Activated CD8-positive, alpha-beta T cell treated with anti-CD3 and anti-CD28 coated beads for 36 hours (primary cell): ENCODE measurements around the gene EML1. TPM values are rescaled to one million over a fixed set of nuclear protein-coding genes. Genes with fewer than 3 reads are reported as not detected.

Source experiments
- total RNA-seq, 2 experiments: library from RNA; stranded (reverse); gene quantifications; one replicate each; pipeline ENCODE4 v1.2.3, GENCODE V29; 2021

The EML1 gene
- total RNA-seq, 2 experiments from 2014 or later = 0.56 to 0.70 TPM

Other genes with a start within 250 kb of the EML1 start
- 1 to 10 TPM; 6.8 to 7.9 TPM for gene CCDC85C, start 189.2 kb upstream of the EML1 start, total RNA-seq
- under 1 TPM; 0.05 to 0.07 TPM for gene HHIPL1, start 148.3 kb upstream of the EML1 start, total RNA-seq
- under 1 TPM; 0.16 to 0.20 TPM for gene CYP46A1, start 109.1 kb upstream of the EML1 start, total RNA-seq